Natural killer cell treated with Interleukin-12 subunit alpha and Interleukin-12 subunit beta and Interleukin-15 and Interleukin-18, amount 100 ng/mL, for 72 hours (primary cell): ENCODE measurements around the gene MSI1. TPM values are rescaled to one million over a fixed set of nuclear protein-coding genes. Genes with fewer than 3 reads are reported as not detected.

Source experiments
- ATAC-seq, 2 donors: fragments of 150-1000 bp; cut with Tn5 transposase in 1 of 2; sonication (Bioruptor Pico), chemical (Tn5 transposase) in 1 of 2; 2 replicates each; pipeline ENCODE4 v1.10.0; 2021
- DNase-seq: peaks from one replicate; pipeline ENCODE4 v3.0.0; 2022; ENCODE audit warnings: low spot score
- H3K27ac Mint-ChIP-seq, 2 donors: 1 replicate in 1 of 2; 2 replicates in 1 of 2; pipeline ENCODE4 v1.8.0; 2022; ENCODE audit warnings: mixed read lengths in 2 of 2, mild to moderate bottlenecking in 1 of 2, moderate library complexity in 1 of 2
- H3K27me3 Mint-ChIP-seq, 2 donors: 1 replicate in 1 of 2; 2 replicates in 1 of 2; pipeline ENCODE4 v1.8.0; 2022; ENCODE audit warnings: mixed read lengths in 2 of 2
- H3K36me3 Mint-ChIP-seq: one replicate; pipeline ENCODE4 v1.8.0; 2022; ENCODE audit warnings: mixed read lengths
- H3K4me1 Mint-ChIP-seq, 2 donors: 1 replicate in 1 of 2; 2 replicates in 1 of 2; pipeline ENCODE4 v1.8.0; 2022; ENCODE audit warnings: low read depth in 2 of 2, mixed read lengths in 2 of 2, mild to moderate bottlenecking in 1 of 2
- H3K4me3 Mint-ChIP-seq: one replicate; pipeline ENCODE4 v1.8.0; 2022; ENCODE audit warnings: mixed read lengths
- H3K9me3 Mint-ChIP-seq: 2 replicates; pipeline ENCODE4 v1.8.0; 2022; ENCODE audit warnings: mixed read lengths
- total RNA-seq, 2 donors: library from RNA; stranded (reverse); gene quantifications; one replicate each; pipeline ENCODE4 v1.2.3, GENCODE V29; 2022

The MSI1 gene
- total RNA-seq, 2 donors from 2014 or later, result not detected

DNA sequence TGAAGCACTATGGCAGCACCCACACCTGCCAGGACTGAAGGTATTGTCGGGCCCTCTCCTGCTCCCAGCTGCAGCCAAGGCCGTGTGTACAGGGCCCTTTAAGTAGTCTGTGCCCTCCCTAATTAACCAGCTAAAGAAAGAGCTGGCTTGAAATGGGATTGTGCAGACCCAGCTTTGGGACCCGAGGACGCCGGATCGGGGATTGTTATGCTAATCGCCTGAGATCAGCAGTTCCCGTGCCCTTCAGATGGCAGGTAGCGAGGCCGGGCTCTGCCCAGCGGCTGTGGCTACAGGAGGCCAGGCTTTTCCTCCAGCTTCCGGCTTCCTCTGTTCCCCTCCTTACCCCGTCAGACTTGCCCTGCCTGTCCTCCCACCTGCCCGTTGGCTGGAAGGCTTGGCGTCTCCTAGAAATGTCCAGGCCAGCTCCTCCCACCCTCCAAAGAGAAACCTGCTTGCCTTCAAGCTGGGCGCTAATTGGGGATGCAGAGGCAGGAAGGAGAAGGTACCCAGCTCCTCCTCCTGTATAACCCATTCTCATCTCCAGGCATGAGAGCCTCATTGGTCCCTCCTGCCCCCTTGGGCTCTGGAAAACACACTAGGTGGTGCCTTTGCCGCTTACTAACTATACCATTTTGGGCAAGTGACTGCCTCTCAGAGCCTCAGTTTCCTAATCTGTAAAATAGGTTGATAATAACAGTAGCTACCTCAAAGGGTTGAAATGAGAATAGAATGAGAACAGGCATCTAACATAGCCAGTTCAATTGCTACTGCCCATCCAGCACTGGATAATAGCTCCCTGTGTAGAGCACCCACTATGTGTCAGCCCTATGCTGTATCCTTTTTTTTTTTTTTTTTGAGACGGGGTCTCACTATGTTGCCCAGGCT lies 25.8 kb upstream of the MSI1 start:
- Mint-ChIP-seq H3K4me3 (no peak overlapping the region), H3K4me1 (no peaks in the 10 kb centered on the region), H3K9me3 (no peaks in the 10 kb centered on the region), H3K27me3 (peaks cover 17 to 30% of the 10 kb centered on the region in 2 donors), H3K27ac (no peak overlapping the region), H3K36me3 (no peaks in the 10 kb centered on the region)
- DNase-seq, result no peak
- no peak for ATAC-seq

DNA sequence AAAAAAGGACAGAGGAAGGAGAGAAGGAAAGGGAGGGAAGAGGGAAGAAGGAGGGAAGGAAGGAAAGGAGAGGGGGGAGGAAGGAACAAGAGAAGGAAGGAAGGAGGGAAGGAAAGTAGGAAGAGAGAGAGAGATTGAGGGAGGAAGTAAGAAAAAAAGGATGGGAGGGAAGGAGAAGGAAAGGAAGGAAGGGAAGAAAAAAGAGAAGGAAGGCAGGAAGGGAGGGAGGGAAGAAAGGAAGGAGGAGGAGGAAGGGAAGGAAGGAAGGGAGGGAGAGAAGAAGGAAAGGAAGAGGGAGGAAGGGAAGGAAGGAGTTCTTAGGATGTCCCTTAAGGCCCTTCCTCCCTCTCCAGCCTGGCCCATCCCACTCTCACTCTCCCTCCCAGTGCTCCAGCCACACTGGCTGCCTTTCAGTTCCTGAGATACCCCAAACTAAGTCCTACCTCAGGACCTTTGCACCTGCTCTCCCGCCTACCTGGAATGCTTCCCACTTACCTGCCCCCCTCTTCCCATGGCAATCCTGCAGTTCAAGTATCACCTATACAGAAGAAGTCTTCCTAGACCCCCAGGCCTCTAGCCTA lies 21.7 kb upstream of the MSI1 start:
- Mint-ChIP-seq H3K9me3 (no peaks in the 10 kb centered on the region), H3K27ac (no peak overlapping the region), H3K4me3 (no peak overlapping the region), H3K4me1 (no peaks in the 10 kb centered on the region), H3K27me3 (peaks cover 20 to 41% of the 10 kb centered on the region in 2 donors), H3K36me3 (no peaks in the 10 kb centered on the region)
- DNase-seq, result no peak
- no peak for ATAC-seq

DNA sequence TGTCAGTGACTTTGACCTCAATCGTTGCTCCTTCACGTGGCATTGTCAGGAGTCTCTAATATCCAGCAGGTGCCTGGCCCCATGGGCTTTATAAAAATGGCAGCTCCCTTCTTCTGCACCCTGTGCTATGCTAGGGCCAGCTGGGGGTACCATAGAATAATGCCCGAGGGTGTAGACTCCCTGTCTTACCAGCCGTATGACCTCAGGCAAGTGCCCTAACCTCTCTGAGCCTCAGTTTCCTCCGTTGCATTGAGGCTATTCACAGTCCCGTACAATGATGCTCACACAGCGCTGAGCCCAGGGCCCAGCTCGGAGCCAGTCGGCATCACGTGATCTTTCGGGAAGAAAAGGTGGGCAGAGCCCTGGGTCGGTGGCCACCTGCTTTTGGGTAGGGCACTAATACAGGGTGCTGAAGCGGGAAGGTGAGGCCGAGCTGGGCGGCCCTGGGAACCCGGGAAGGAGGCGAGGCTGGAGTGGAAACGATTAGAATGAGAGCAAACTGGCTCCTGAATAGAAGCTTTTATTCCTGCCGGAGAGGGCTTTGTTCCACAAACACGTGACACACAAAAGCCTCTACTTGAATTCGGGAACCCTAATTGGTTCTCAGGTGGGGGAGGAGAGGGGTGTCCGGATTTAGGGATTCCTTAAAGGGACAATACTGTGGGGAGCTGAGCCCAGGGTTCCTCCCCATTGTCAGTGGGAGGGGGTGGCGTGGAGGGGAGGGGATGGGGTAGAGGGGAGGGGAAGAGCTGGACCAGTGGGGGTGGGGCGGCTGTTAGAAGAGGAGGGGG lies 19.9 kb upstream of the MSI1 start:
- Mint-ChIP-seq H3K4me3 (no peak overlapping the region), H3K4me1 (no peaks in the 10 kb centered on the region), H3K27me3 (peaks cover 16 to 37% of the 10 kb centered on the region in 2 donors), H3K27ac (no peak overlapping the region), H3K36me3 (no peaks in the 10 kb centered on the region), H3K9me3 (no peaks in the 10 kb centered on the region)
- DNase-seq (no peak), ATAC-seq (no peak)

DNA sequence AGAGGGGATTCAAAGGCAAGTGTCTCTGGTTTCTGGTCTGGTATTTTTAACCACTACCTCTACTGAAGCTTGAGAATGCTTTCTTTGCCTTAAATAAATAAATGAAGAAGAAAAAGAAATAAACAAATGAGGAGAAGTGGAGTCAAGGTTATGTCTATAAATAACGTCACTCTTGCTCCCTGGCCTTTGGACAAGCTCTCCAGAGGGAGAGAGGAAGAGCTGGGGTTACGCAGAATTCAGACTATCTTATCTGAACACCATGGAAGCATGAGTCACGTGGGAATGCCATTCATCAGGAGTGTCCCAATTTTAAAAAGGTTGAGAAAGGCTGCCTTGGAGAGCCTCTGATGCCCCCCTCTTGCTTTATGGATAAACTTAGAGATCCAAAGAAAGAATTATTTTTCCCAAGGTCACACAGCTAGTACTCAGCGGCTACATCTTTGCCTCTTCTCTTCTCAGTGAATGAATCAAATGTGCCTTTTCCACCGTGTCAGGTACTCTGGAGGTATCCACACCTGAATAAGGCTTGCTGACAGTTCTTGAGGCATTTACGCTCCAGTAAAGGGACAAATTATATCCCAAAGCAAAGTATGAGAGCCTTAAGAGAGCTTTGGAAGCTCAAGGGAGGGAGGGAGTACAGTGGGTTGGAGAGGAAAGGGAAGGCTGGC lies 12.9 kb upstream of the MSI1 start:
- H3K9me3 Mint-ChIP-seq, result no peaks in the 10 kb centered on the region
- peaks cover 22 to 39% of the 10 kb centered on the region in 2 donors for H3K27me3 Mint-ChIP-seq
- H3K36me3 Mint-ChIP-seq, result no peaks in the 10 kb centered on the region
- H3K4me3 Mint-ChIP-seq, result no peak overlapping the region
- H3K27ac Mint-ChIP-seq, result no peak overlapping the region
- peak; percentile 40 for DNase-seq
- ATAC-seq, result no peak
- no peaks in the 10 kb centered on the region for H3K4me1 Mint-ChIP-seq

DNA sequence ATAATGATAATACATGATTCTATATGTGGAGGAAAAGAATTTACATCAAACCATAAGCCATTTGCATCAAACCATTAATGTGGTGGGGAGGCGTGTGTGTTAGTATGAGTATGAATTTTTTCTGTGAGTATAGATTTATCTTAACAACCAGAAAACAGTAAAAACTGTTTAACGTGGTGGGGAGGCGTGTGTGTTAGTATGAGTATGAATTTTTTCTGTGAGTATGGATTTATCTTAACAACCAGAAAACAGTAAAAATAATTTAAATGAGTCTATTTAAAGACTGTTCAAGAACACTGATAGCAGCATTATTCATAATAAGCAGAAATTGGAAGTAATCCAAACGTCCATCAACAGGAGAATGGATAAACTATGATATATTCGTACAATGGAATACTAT lies 9.1 kb upstream of the MSI1 start:
- Mint-ChIP-seq H3K27ac (no peak overlapping the region), H3K27me3 (peaks cover 26 to 59% of the 10 kb centered on the region in 2 donors), H3K9me3 (no peaks in the 10 kb centered on the region), H3K4me3 (no peak overlapping the region), H3K4me1 (no peaks in the 10 kb centered on the region), H3K36me3 (no peaks in the 10 kb centered on the region)
- ATAC-seq (no peak), DNase-seq (no peak)

DNA sequence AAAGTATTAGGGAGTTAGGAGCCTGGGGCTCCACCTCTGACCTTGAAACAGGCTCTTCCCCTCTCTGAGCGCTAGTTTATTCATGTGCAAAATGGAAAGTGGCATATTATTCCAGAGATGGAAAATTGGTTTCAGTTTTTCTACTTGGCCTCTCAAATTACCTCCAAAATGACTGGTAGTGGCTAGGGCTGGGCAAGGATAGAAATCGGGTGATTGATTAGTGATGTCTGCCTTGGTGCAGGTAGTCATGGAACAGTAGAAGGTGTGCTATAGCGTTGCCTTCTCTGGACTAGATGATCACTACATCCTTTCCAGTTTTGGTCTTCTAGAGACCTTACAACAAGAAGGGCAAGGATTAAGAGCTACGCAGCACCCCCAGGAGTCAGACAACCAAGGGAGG lies 8.6 kb upstream of the MSI1 start:
- Mint-ChIP-seq H3K27ac (no peak overlapping the region), H3K9me3 (no peaks in the 10 kb centered on the region), H3K27me3 (peaks cover 26 to 63% of the 10 kb centered on the region in 2 donors), H3K4me1 (no peaks in the 10 kb centered on the region), H3K36me3 (no peaks in the 10 kb centered on the region), H3K4me3 (no peak overlapping the region)
- DNase-seq (no peak), ATAC-seq (no peak)

DNA sequence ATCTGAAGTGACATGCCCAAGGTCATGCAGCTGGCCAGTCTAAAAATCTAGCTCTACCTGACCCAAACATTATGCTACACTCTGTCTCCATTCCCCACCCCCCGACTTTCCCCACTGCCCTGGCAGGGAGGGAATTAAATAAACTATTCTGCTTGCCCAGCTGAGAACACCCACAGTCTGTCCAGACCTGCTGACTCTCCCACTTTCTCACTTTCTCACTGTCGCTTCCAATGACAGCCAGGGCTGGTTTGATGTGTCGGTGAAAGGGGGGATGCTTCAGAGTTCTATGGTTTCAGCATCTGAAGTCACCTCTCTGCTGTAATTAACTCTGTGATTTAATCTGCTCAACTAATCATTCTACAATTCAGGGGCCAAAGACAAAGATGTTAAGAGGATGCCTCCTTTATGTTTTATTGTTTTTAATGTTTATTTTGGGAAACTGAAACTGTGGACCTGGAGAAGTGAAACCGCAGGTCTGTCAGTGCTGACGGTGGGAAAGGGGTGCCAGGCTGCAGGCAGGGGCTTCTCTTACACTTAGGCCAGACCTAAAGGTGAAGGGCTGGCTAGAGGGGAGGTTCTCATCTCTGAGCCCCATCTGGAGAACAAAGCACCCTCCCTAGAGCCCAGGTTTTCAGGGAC lies 8.1 kb upstream of the MSI1 start:
- Mint-ChIP-seq H3K4me3 (no peak overlapping the region), H3K4me1 (no peaks in the 10 kb centered on the region), H3K9me3 (no peaks in the 10 kb centered on the region), H3K27ac (no peak overlapping the region), H3K36me3 (no peaks in the 10 kb centered on the region), H3K27me3 (peaks cover 25 to 67% of the 10 kb centered on the region in 2 donors)
- DNase-seq (no peak), ATAC-seq (no peak)

DNA sequence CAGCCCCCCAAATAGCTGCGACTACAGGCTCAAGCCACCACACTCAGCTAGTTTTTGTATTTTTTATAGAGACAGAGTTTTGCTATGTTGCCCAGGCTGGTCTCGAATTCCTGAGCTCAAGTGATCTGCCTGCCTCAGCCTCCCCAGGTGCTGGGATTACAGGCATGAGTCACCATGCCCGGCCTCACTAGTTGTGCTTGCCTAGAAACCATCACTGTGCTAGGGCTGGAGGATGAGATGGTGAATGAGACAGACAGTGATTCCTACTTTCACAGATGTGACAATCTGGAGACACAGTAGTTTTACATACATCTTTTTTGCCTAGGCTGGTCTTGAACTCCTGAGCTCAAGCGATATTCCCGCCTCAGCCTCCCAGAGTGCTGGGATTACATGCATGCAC lies 7.5 kb upstream of the MSI1 start:
- Mint-ChIP-seq H3K27me3 (peaks cover 30 to 67% of the 10 kb centered on the region in 2 donors), H3K9me3 (no peaks in the 10 kb centered on the region), H3K4me1 (no peaks in the 10 kb centered on the region), H3K36me3 (no peaks in the 10 kb centered on the region), H3K27ac (no peak overlapping the region), H3K4me3 (no peak overlapping the region)
- DNase-seq (no peak), ATAC-seq (no peak)

DNA sequence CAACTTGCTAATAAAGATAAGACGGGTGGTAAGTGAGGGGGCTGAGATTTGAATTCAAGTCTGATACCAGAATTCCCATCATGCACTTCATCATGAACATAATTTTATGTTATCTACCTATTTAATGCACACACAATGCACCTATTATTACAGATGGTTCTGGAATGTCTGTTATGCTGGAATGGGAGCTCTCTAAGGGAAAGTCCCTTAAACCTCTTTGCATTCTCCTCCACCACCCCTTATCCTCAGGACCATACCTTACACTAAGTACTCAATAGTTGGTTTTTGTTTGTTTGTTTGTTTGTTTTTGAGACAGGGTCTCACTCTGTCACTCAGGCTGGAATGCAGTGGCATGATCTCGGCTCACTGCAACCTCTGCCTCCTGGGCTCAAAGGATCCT lies 7.0 kb upstream of the MSI1 start:
- Mint-ChIP-seq H3K27ac (no peak overlapping the region), H3K4me3 (no peak overlapping the region), H3K27me3 (peaks cover 30 to 68% of the 10 kb centered on the region in 2 donors), H3K4me1 (no peaks in the 10 kb centered on the region), H3K9me3 (no peaks in the 10 kb centered on the region), H3K36me3 (no peaks in the 10 kb centered on the region)
- ATAC-seq, result no peak
- no peak for DNase-seq

DNA sequence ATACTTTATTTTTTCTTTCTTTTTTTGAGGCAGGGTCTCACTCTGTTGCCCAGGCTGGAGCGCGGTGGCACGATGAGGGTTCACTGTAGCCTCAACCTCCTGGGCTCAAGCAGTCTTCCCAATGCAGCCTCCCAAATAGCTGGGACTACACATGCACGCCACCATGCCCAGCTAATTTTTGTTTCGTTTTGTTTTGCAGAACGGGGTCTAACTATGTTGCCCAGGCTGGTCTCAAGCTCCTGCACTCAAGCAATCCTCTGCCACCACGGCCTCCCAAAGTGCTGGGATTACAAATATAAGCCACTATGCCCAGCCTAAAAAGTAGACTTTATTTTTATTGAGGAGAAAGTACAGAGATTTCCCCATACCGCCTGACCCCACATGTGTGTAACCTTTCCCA lies 4.7 kb upstream of the MSI1 start:
- Mint-ChIP-seq H3K27ac (no peak overlapping the region), H3K36me3 (no peaks in the 10 kb centered on the region), H3K9me3 (no peaks in the 10 kb centered on the region), H3K4me3 (no peak overlapping the region), H3K4me1 (peaks cover 6 to 13% of the 10 kb centered on the region in 2 donors), H3K27me3 (peaks cover 43 to 78% of the 10 kb centered on the region in 2 donors)
- no peak for DNase-seq
- ATAC-seq, result no peak

DNA sequence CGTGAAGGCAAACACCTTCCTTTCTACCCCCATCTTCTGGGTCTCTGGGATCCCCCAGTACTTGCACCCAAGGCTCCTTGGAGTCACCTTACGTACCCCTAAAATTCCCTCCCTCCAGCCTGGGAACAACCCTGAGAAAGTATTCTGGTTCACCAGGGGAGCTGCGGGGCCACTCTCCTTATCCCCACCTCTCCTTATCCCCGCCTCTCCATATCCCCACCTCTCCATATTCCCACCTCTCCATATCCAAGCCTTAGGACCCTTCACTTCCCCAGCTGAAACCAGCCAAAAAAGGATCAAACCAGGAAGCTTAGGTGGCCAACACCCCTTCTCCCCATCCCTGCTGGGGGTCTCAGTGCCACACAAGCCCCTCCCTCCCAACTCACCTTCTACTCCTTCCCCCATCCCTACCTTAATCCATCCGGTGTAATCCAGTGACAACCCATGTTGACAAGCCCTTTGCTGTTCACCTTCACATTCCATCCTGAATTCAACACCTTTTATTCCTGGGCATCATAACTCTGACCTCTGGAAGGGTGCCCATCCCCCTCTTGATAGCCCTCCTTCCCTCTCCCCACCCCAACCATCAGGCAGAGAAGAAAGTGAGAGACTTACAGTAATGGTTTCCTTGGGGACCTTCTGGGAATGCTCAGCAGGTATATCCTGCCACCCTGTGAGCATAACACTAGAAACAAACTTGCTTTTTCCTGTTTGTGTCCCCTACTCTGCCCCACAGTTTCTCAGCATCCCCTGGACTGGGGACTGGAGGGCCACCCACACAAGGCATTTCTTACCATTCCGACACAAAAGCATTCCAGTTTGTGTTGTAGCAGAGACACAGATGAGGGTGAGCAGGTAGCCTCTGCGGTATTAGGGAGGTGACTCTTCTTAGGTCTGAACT lies 1.6 kb upstream of the MSI1 start:
- DNase-seq (no peak), ATAC-seq (no peak)
- Mint-ChIP-seq H3K36me3 (no peaks in the 10 kb centered on the region), H3K4me3 (peak overlapping the region; percentile 63), H3K4me1 (peaks cover 6 to 13% of the 10 kb centered on the region in 2 donors), H3K9me3 (no peaks in the 10 kb centered on the region), H3K27me3 (peaks cover 48 to 72% of the 10 kb centered on the region in 2 donors), H3K27ac (no peak overlapping the region)

DNA sequence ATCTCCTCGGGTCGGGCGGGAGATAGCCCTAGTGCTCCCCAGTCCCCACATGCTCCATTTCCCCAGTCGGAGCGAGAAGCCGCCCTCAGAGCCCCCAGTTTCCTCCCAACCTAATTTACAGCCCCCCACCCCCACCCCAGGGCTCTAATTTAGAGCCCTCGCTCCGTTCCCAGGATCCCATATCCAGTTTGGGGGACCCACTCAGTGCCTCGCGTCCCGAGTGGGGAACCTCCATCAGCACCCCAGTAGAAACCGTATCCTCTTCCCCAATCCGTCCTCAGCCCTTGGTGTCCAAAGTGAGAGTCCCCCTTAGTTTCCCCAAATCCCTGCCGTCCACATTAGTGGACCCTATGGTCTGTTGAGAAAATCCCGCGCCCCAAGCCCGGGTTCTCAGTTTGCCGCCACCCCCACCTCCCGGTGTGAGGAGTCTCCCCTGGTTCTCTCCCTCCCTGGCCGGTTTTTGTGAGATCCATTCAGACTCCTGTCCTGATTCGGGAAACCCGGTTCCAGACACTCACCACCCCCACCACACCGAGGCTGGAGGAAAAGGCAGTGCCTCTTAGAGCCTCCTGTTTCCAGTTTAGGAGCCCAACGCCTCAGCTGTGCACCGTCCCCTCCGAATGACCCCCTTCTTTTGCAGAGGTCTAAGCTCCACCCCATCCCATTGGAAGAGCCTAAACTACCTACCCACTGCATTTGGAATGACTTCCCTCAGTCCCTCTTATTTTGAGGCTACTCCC lies 809 bp upstream of the MSI1 start:
- H3K4me3 Mint-ChIP-seq, result peak overlapping the region; percentile 63
- H3K4me1 Mint-ChIP-seq, result peaks cover 6 to 13% of the 10 kb centered on the region in 2 donors
- ATAC-seq, result no peak
- H3K9me3 Mint-ChIP-seq, result no peaks in the 10 kb centered on the region
- H3K27ac Mint-ChIP-seq, result no peak overlapping the region
- peaks cover 50 to 63% of the 10 kb centered on the region in 2 donors for H3K27me3 Mint-ChIP-seq
- DNase-seq, result peak; percentile 54
- H3K36me3 Mint-ChIP-seq, result no peaks in the 10 kb centered on the region
